Muscle layer of colon (tissue), 2 donors: Measurements from ENCODE around the gene MSH4.
"Not testable (repeated sequence)": the region's sequence is repeated elsewhere in the genome, so short reads cannot be mapped to it uniquely, and the experiment has no call there.

Source experiments
- H3K27ac ChIP-seq: one replicate; pipeline ENCODE4 v1.7.0; 2013; ENCODE audit warnings: low read depth, mild to moderate bottlenecking, low read length, moderate library complexity
- H3K27me3 ChIP-seq, 2 donors: one replicate each; pipeline ENCODE4 v1.7.0; 2013; ENCODE audit warnings: low read length in 2 of 2, mild to moderate bottlenecking in 2 of 2; ENCODE audit not compliant: insufficient read depth in 2 of 2, control insufficient read depth in 1 of 2
- H3K36me3 ChIP-seq: one replicate; pipeline ENCODE4 v1.7.0; 2013; ENCODE audit warnings: mild to moderate bottlenecking, low read length; ENCODE audit not compliant: insufficient read depth
- H3K4me1 ChIP-seq: one replicate; pipeline ENCODE4 v1.7.0; 2013; ENCODE audit warnings: mild to moderate bottlenecking, low read length; ENCODE audit not compliant: insufficient read depth
- H3K4me3 ChIP-seq, 2 donors: one replicate each; pipeline ENCODE4 v1.7.0; 2013; ENCODE audit warnings: low read length in 2 of 2, low read depth in 1 of 2, mild to moderate bottlenecking in 1 of 2, moderate library complexity in 1 of 2
- H3K9ac ChIP-seq: one replicate; pipeline ENCODE4 v1.7.0; 2013; ENCODE audit warnings: low read length
- H3K9me3 ChIP-seq: one replicate; pipeline ENCODE4 v1.7.0; 2013; ENCODE audit warnings: mild to moderate bottlenecking, low read length
- donor health status: abdominal sarcoma.
- donor health status: Adenocarcinoma of cecum.

The MSH4 gene

DNA sequence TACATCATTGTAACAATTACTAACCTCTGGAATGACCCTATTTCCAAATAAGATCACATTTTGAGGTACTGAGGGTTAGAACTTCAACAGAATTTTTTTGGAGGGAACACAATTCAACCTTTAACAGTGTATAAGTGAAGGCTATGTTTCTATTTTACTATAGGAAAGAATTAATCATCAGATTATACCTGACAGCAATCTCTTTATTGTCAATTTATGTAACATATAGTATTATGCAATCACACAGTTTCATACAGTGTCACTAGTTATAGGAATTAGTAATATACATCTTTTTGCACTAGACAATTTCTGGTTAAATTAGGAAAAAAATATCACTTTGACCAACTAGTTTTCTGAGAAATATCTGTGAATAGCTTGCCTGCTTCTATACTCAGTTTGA lies 59.1 kb downstream of the MSH4 start:
- Histone ChIP-seq H3K9ac (no peak overlapping the region), H3K9me3 (no peaks in the 10 kb centered on the region), H3K27me3 (no peaks in the 10 kb centered on the region), H3K4me1 (no peaks in the 10 kb centered on the region), H3K36me3 (no peaks in the 10 kb centered on the region), H3K27ac (no peak overlapping the region), H3K4me3 (no peak overlapping the region)

DNA sequence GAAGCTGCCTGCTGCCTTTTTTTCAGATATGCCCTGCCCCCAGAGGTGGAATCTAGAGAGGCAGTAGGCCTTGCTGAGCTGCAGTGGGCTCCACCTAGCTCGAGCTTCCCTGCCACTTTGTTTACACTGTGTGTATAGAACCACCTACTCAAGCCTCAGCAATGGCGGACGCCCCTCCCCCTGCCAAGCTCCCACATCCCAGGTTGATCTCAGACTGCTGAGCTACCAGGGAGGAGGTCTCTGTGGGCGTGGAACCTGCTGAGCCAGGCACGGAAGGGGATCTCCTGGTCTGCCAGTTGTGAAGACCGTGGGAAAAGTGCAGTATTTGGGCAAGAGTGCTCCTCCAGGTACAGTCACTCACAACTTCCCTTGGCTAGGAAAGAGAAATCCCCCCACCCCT lies 65.1 kb downstream of the MSH4 start:
- Histone ChIP-seq H3K4me1 (no peaks in the 10 kb centered on the region), H3K27me3 (no peaks in the 10 kb centered on the region), H3K36me3 (no peaks in the 10 kb centered on the region), H3K4me3 (no peak overlapping the region), H3K9me3 (no peaks in the 10 kb centered on the region), H3K9ac (no peak overlapping the region), H3K27ac (no peak overlapping the region)

DNA sequence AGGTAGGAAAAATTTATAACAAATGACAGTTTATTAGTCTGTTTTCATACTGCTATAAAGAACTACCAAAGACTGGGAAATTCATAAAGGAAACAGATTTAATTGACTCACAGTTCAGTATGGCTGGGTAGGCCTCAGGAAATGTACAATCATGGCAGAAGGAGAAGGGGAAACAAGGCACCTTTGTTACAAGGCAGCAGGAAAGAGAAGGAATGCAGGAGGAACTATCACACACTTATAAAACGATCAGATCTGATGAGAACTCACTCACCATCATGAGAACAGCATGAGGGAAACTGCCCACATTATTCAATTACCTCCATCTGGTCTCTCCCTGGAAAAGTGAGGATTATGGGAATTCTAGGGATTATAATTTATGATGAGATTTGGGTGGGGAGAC lies 74.3 kb downstream of the MSH4 start:
- Histone ChIP-seq H3K4me3 (no peak overlapping the region), H3K9ac (no peak overlapping the region), H3K27ac (no peak overlapping the region), H3K4me1 (no peaks in the 10 kb centered on the region), H3K9me3 (no peaks in the 10 kb centered on the region), H3K27me3 (no peaks in the 10 kb centered on the region), H3K36me3 (no peaks in the 10 kb centered on the region)

DNA sequence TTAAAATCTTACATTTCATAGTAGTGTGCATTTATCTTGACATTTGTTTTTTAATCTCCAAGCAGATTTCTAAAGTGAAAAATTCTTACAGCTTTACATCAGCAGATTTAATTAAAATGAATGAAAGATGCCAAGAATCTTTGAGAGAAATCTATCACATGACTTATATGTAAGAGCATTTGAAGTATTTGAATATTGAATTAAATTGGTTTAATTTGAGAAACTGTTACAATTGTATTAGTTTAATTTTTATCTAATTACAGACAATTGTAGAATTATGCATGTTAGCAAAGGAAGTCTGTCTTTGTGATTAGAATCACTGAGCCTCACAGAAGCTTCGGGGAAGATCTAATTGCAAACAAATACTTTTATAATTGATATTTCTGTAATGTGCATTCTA lies 83.3 kb downstream of the MSH4 start:
- H3K27me3 ChIP-seq: no peaks in the 10 kb centered on the region
- H3K36me3 ChIP-seq: no peaks in the 10 kb centered on the region
- no peaks in the 10 kb centered on the region for H3K9me3 ChIP-seq
- no peak overlapping the region for H3K9ac ChIP-seq
- H3K4me3 ChIP-seq: no peak overlapping the region
- H3K4me1 ChIP-seq: no peaks in the 10 kb centered on the region
- H3K27ac ChIP-seq: no peak overlapping the region

DNA sequence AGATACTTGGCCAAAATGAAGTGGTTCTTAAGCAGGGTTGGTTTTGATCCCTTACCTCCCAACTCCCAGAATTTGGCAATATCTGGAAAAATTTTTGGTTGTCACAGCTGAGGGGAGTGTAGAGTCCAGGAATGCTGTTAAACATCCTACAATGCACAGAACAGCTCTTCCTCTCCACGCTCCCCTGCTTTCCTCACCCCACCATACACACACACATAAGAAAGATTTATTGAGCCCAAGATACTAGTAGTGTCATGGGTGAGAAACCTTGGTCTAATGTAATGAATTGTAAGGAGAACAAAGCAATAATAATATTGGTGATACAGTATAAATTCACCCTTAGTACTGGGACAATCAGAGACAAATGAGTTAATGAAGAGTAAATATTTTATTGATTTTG lies 87.8 kb downstream of the MSH4 start:
- Histone ChIP-seq H3K27ac (no peak overlapping the region), H3K9me3 (no peaks in the 10 kb centered on the region), H3K4me3 (no peak overlapping the region), H3K27me3 (no peaks in the 10 kb centered on the region), H3K9ac (no peak overlapping the region), H3K36me3 (no peaks in the 10 kb centered on the region), H3K4me1 (no peaks in the 10 kb centered on the region)

DNA sequence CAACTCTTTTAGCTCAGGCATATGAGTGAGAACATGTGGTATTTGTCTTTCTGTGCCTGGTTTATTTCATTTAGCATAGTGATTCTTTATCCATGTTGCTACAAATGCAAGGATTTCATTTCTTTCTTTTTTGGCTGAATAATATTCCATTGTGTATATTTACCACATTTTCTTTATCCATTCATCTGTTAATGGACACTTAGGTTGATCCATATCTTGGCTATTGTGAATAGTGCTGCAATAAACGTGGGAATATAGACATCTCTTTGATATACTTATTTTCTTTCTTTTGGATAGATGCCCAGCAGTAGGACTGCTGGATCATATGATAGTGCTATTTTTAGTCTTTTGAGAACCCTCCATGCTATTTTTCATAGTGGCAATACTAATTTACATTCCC lies 104.7 kb downstream of the MSH4 start:
- H3K27ac ChIP-seq: no peak overlapping the region
- no peaks in the 10 kb centered on the region for H3K9me3 ChIP-seq
- no peak overlapping the region for H3K4me3 ChIP-seq
- no peaks in the 10 kb centered on the region for H3K27me3 ChIP-seq
- H3K4me1 ChIP-seq: no peaks in the 10 kb centered on the region
- no peak overlapping the region for H3K9ac ChIP-seq
- no peaks in the 10 kb centered on the region for H3K36me3 ChIP-seq

DNA sequence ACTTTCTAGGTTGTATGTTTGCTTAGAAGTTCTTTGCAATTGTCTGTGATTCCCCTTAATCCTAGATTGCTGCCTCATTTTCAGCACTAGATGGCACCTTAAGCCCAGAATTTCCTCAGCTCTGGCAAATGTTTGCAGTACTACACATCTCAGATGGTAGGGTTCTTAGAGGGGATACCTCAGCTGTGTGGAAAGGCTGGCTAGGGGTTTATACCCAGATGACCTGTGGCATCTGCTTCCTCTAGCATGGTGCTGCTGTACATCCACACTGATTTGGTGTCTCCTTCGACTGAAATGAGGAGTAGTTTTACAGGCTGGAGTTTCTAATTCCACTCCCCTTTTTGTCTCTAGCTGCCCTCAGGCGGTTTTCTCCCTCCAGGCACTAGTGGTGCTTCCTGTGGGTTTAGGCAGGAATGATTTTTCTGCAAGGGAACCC lies 112.1 kb downstream of the MSH4 start:
- Histone ChIP-seq H3K36me3 (no peaks in the 10 kb centered on the region), H3K9ac (no peak overlapping the region), H3K9me3 (no peaks in the 10 kb centered on the region), H3K4me3 (no peak overlapping the region), H3K27ac (no peak overlapping the region), H3K27me3 (no peaks in the 10 kb centered on the region), H3K4me1 (no peaks in the 10 kb centered on the region)

DNA sequence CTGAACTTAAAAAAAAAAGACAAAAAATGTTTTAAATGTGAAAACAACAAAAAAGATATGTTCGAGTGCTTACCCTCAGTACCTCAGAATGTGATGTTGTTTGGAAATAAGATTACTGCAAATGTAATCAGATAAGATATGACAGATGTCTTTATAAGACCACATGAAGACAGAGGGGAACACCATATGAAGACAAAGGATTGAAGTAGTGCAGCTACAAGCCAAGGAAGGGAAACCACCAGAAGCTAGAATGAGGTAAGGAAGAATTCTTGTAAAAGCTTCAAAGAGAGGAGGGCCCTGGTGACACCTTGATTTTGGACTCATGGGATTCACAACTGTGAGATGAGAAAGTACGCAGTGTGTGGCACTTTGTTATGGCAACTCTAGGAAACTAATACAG lies 120.2 kb downstream of the MSH4 start:
- Histone ChIP-seq H3K27me3 (no peaks in the 10 kb centered on the region), H3K4me1 (no peaks in the 10 kb centered on the region), H3K9ac (no peak overlapping the region), H3K9me3 (no peaks in the 10 kb centered on the region), H3K36me3 (no peaks in the 10 kb centered on the region), H3K4me3 (no peak overlapping the region), H3K27ac (no peak overlapping the region)

DNA sequence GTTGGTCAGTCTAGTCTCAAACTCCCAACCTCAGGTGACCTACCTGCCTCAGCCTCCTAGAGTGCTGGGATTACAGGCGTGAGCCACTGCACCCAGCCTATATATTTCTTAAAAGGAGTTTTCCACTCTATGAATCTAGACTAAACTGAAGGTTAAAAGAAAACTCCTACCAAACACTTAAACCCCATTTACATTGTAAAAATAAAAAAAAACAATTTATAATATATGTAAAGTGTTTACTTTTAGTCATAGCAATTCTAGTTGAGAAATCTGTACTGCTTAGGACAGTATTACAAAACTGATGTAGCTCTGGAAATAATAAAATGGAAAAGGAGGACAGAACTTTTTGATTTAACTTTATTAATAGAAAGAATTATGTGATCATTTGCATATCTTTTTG lies 126.0 kb downstream of the MSH4 start:
- Histone ChIP-seq H3K4me1 (no peaks in the 10 kb centered on the region), H3K27ac (no peak overlapping the region), H3K36me3 (no peaks in the 10 kb centered on the region), H3K4me3 (no peak overlapping the region), H3K9ac (no peak overlapping the region), H3K9me3 (no peaks in the 10 kb centered on the region), H3K27me3 (no peaks in the 10 kb centered on the region)

DNA sequence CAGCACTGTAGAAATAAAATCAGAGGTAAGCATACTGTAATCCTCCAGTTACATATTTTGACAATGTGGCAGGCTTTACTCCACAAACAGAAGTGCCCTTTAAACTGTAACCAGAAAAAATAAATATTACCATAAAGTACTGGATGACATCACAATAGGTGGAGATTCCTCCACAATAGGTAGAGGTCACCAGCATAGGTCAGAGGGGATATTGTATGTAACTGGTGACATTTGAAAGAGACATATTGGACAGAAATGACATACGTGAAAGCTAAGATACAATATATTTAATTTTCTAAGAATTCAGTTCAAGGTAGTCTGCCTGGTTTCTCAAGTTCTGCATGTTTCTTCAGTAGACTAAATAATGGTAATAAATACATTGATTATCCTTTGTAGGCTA lies 135.6 kb downstream of the MSH4 start, which contains the start of gene ASB17:
Gene ASB17 (minus strand): TSS at position 101 of the 400 bp plus-strand sequence. CDS start 113 bp downstream, outside the sequence.
- H3K4me3 ChIP-seq: no peak within 1 kb of the TSS
- H3K4me1 ChIP-seq: no peaks in the 10 kb centered on the region
- no peaks in the 10 kb centered on the region for H3K9me3 ChIP-seq
- H3K27ac ChIP-seq: no peak within 1 kb of the TSS
- H3K27me3 ChIP-seq: no peaks in the 10 kb centered on the region
- no peaks in the 10 kb centered on the region for H3K36me3 ChIP-seq
- no peak within 1 kb of the TSS for H3K9ac ChIP-seq

DNA sequence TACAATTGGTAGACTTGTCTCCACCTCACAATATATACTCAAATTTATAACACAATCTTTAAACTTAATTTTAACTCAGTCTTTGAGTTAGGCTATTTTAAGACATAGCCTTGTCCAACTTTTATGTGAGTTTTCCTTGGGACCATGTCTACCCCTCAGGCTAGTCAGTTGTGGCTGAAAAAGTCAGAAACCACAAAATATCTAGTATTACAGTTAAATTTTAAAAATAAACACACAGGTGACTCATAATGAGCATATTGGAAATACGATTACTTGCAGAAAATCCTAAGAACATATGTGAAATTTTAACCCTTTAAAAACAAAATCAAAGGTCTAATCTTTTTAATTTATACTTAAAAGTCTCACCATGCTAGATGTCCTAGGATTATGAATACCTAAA lies 140.4 kb downstream of the MSH4 start:
- H3K4me1 ChIP-seq: no peaks in the 10 kb centered on the region
- H3K9me3 ChIP-seq: no peaks in the 10 kb centered on the region
- no peak overlapping the region for H3K27ac ChIP-seq
- H3K27me3 ChIP-seq: no peaks in the 10 kb centered on the region
- no peaks in the 10 kb centered on the region for H3K36me3 ChIP-seq
- H3K9ac ChIP-seq: no peak overlapping the region
- H3K4me3 ChIP-seq: no peak overlapping the region

DNA sequence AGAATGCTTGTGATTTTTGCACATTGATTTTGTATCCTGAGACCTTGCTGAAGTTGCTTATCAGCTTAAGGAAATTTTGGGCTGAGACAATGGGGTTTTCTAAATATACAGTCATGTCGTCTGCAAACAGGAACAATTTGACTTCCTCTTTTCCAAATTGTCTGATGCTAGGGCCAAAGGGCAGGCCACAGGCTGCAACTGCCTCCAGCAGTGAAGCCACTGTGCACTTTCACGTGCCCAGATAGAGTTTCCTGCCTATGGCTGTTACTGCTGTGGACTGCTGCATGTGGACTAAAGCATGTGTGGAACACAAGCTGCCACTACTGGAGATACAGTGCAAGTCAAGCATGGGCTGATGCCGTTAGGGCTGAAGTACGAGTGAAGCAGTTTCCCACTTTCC lies 146.4 kb downstream of the MSH4 start:
- not testable (repeated sequence) for H3K9ac ChIP-seq, H3K27me3 ChIP-seq, H3K27ac ChIP-seq, H3K4me3 ChIP-seq, H3K4me1 ChIP-seq, H3K9me3 ChIP-seq, H3K36me3 ChIP-seq
